Nephron progenitor cell (in vitro differentiated cells): ENCODE measurements around the gene SUFU.

Experiments used
- DNase-seq: peaks from one replicate; pipeline ENCODE4 v3.0.0; 2021
- H3K27ac Mint-ChIP-seq: 2 replicates; pipeline ENCODE4 v1.8.0; 2021; ENCODE audit warnings: mild to moderate bottlenecking, moderate library complexity, mixed read lengths
- H3K27me3 Mint-ChIP-seq: 2 replicates; pipeline ENCODE4 v1.8.0; 2021; ENCODE audit warnings: mild to moderate bottlenecking, low read depth, mixed read lengths; ENCODE audit not compliant: poor library complexity
- H3K36me3 Mint-ChIP-seq: 2 replicates; pipeline ENCODE4 v1.8.0; 2021; ENCODE audit warnings: low read depth, mixed read lengths
- H3K4me1 Mint-ChIP-seq: 2 replicates; pipeline ENCODE4 v1.8.0; 2021; ENCODE audit warnings: mixed read lengths
- H3K4me3 Mint-ChIP-seq: 2 replicates; pipeline ENCODE4 v1.8.0; 2021; ENCODE audit warnings: mild to moderate bottlenecking, moderate library complexity, mixed read lengths
- H3K9me3 Mint-ChIP-seq: 2 replicates; pipeline ENCODE4 v1.8.0; 2021; ENCODE audit warnings: mild to moderate bottlenecking, moderate library complexity, mixed read lengths
- CTCF ChIP-seq: fragments of 200-600 bp; sonication (generic); IDR thresholded peaks from 2 replicates; pipeline ENCODE4 v1.5.0; 2021; ENCODE audit warnings: antibody characterized with exemption

Gene SUFU

GRCh38 chr10:102624094-102624493 is 120.3 kb downstream of the SUFU start:
- H3K4me3 Mint-ChIP-seq = no peak overlapping the region
- no peak for TF ChIP-seq CTCF
- no peaks in the 10 kb centered on the region for H3K9me3 Mint-ChIP-seq
- DNase-seq = no peak
- peaks cover 68% of the 10 kb centered on the region for H3K4me1 Mint-ChIP-seq
- no peaks in the 10 kb centered on the region for H3K27me3 Mint-ChIP-seq
- H3K36me3 Mint-ChIP-seq = peaks cover 15% of the 10 kb centered on the region
- H3K27ac Mint-ChIP-seq = no peak overlapping the region

- no peak for TF ChIP-seq CTCF
- Mint-ChIP-seq H3K4me3 (peak overlapping the region; percentile 27), H3K27me3 (no peaks in the 10 kb centered on the region), H3K27ac (peak overlapping the region; percentile 95), H3K9me3 (no peaks in the 10 kb centered on the region), H3K36me3 (peaks cover 15% of the 10 kb centered on the region), H3K4me1 (peaks cover 68% of the 10 kb centered on the region)
- no peak for DNase-seq
Observed at GRCh38 chr10:102624751-102625645, 121.2 kb downstream of the SUFU start.

- Mint-ChIP-seq H3K4me1 (peaks cover 73% of the 10 kb centered on the region), H3K27me3 (no peaks in the 10 kb centered on the region), H3K36me3 (peaks cover 17% of the 10 kb centered on the region), H3K27ac (peak overlapping the region; percentile 95), H3K4me3 (peak overlapping the region; percentile 37), H3K9me3 (no peaks in the 10 kb centered on the region)
- DNase-seq = no peak
- no peak for TF ChIP-seq CTCF
Observed at GRCh38 chr10:102626026-102626685, 122.4 kb downstream of the SUFU start.

- H3K27ac Mint-ChIP-seq = peak overlapping the region; percentile 100
- peaks cover 22% of the 10 kb centered on the region for H3K36me3 Mint-ChIP-seq
- peaks cover 85% of the 10 kb centered on the region for H3K4me1 Mint-ChIP-seq
- peak overlapping the region; percentile 72 for H3K4me3 Mint-ChIP-seq
- no peak for TF ChIP-seq CTCF
- DNase-seq = no peak
- H3K27me3 Mint-ChIP-seq = no peaks in the 10 kb centered on the region
- no peaks in the 10 kb centered on the region for H3K9me3 Mint-ChIP-seq
Observed at GRCh38 chr10:102627291-102627735, 123.5 kb downstream of the SUFU start.

- Mint-ChIP-seq H3K9me3 (no peaks in the 10 kb centered on the region), H3K4me3 (peak overlapping the region; percentile 72), H3K27ac (peak overlapping the region; percentile 100), H3K36me3 (peaks cover 22% of the 10 kb centered on the region), H3K4me1 (peaks cover 90% of the 10 kb centered on the region), H3K27me3 (no peaks in the 10 kb centered on the region)
- peak; percentile 48 for DNase-seq
- no peak for TF ChIP-seq CTCF
Observed at GRCh38 chr10:102627736-102628293, 124.0 kb downstream of the SUFU start.
